ENCODE data around the gene ZCCHC14. TPM values are rescaled to one million over a fixed set of nuclear protein-coding genes. Genes with fewer than 3 reads are reported as not detected.
A peak's percentile ranks its signal among the peaks of the same experiment; 100 is the strongest.

Gene ZCCHC14
- total RNA-seq, 1 donor from 2014 or later, result 19.0 TPM

- peaks cover 18% of the 10 kb centered on the region for H4K20me1 ChIP-seq (ENCODE audit: insufficient read depth, low read length)
- no peaks in the 10 kb centered on the region for H3K9me3 Mint-ChIP-seq (ENCODE audit: unreplicated experiment)
- no peak overlapping the region for H2AFZ ChIP-seq (ENCODE audit: low read depth, low read length)
- peak overlapping the region; percentile 64 for H3K4me2 ChIP-seq (ENCODE audit: low read length)
- peak overlapping the region; percentile 58 for H3K9ac ChIP-seq (ENCODE audit: low read length)
- H3K36me3 ChIP-seq (ENCODE audit: insufficient read depth, low read length), result peaks cover 6% of the 10 kb centered on the region
- no peaks in the 10 kb centered on the region for H3K27me3 ChIP-seq (ENCODE audit: insufficient read depth, low read length)
- no peak for TF ChIP-seq EZH2 (IDR thresholded peaks at IDR 0.05; ENCODE audit: insufficient read depth, low read length)
- no peak for TF ChIP-seq CTCF (IDR thresholded peaks at IDR 0.05; ENCODE audit: insufficient read depth, low read depth, low read length)
- peaks cover 28% of the 10 kb centered on the region for H3K4me1 ChIP-seq (ENCODE audit: insufficient read depth, low read length)
- H3K9me3 ChIP-seq (ENCODE audit: insufficient read depth, low read depth, low read length), result no peaks in the 10 kb centered on the region
- peak overlapping the region; percentile 89 for H3K27ac ChIP-seq (ENCODE audit: low read depth, low read length)
- no peaks in the 10 kb centered on the region for H3K27me3 Mint-ChIP-seq (ENCODE audit: low read depth, unreplicated experiment)
- no peak overlapping the region for H3K4me3 ChIP-seq (ENCODE audit: insufficient read depth, low read depth, low read length)
- peaks cover 24% of the 10 kb centered on the region for H3K36me3 Mint-ChIP-seq (ENCODE audit: low read depth, unreplicated experiment)
- peak; percentile 91 for DNase-seq (ENCODE audit: low read depth)
- H3K4me1 Mint-ChIP-seq (ENCODE audit: low read depth, unreplicated experiment), result no peaks in the 10 kb centered on the region
- H3K4me3 Mint-ChIP-seq (ENCODE audit: unreplicated experiment), result no peak overlapping the region
- no peak for FAIRE-seq
- H3K27ac Mint-ChIP-seq (ENCODE audit: unreplicated experiment), result no peak overlapping the region
- peaks cover 16% of the 10 kb centered on the region for H3K79me2 ChIP-seq (ENCODE audit: insufficient read depth, low read length)
These were observed 45.5 kb downstream of the ZCCHC14 start for GRCh38 chr16:87447323-87447722.

GRCh38 chr16:87446479-87446878 is 46.3 kb downstream of the ZCCHC14 start:
- Histone ChIP-seq H3K4me1 (ENCODE audit: insufficient read depth, low read length) (peaks cover 32% of the 10 kb centered on the region), H3K79me2 (ENCODE audit: insufficient read depth, low read length) (peaks cover 14% of the 10 kb centered on the region), H3K27me3 (ENCODE audit: insufficient read depth, low read length) (no peaks in the 10 kb centered on the region), H3K36me3 (ENCODE audit: insufficient read depth, low read length) (peaks cover 6% of the 10 kb centered on the region), H3K9me3 (ENCODE audit: insufficient read depth, low read depth, low read length) (no peaks in the 10 kb centered on the region), H4K20me1 (ENCODE audit: insufficient read depth, low read length) (peaks cover 16% of the 10 kb centered on the region), H3K27ac (ENCODE audit: low read depth, low read length) (peak overlapping the region; percentile 89), H3K4me2 (ENCODE audit: low read length) (peak overlapping the region; percentile 64), H3K4me3 (ENCODE audit: insufficient read depth, low read depth, low read length) (no peak overlapping the region), H3K9ac (ENCODE audit: low read length) (peak overlapping the region; percentile 58), H2AFZ (ENCODE audit: low read depth, low read length) (no peak overlapping the region)
- Mint-ChIP-seq H3K27ac (ENCODE audit: unreplicated experiment) (no peak overlapping the region), H3K27me3 (ENCODE audit: low read depth, unreplicated experiment) (no peaks in the 10 kb centered on the region), H3K9me3 (ENCODE audit: unreplicated experiment) (no peaks in the 10 kb centered on the region), H3K36me3 (ENCODE audit: low read depth, unreplicated experiment) (peaks cover 22% of the 10 kb centered on the region), H3K4me3 (ENCODE audit: unreplicated experiment) (no peak overlapping the region), H3K4me1 (ENCODE audit: low read depth, unreplicated experiment) (no peaks in the 10 kb centered on the region)
- TF ChIP-seq EZH2 (IDR thresholded peaks at IDR 0.05; ENCODE audit: insufficient read depth, low read length) (no peak), CTCF (IDR thresholded peaks at IDR 0.05; ENCODE audit: insufficient read depth, low read depth, low read length) (no peak)
- FAIRE-seq, result no peak
- DNase-seq (ENCODE audit: low read depth), result no peak

- Histone ChIP-seq H3K27me3 (ENCODE audit: insufficient read depth, low read length) (no peaks in the 10 kb centered on the region), H3K4me2 (ENCODE audit: low read length) (no peak overlapping the region), H3K27ac (ENCODE audit: low read depth, low read length) (no peak overlapping the region), H2AFZ (ENCODE audit: low read depth, low read length) (no peak overlapping the region), H3K4me1 (ENCODE audit: insufficient read depth, low read length) (peaks cover 32% of the 10 kb centered on the region), H4K20me1 (ENCODE audit: insufficient read depth, low read length) (peaks cover 19% of the 10 kb centered on the region), H3K9ac (ENCODE audit: low read length) (no peak overlapping the region), H3K79me2 (ENCODE audit: insufficient read depth, low read length) (peaks cover 17% of the 10 kb centered on the region), H3K9me3 (ENCODE audit: insufficient read depth, low read depth, low read length) (no peaks in the 10 kb centered on the region), H3K4me3 (ENCODE audit: insufficient read depth, low read depth, low read length) (no peak overlapping the region), H3K36me3 (ENCODE audit: insufficient read depth, low read length) (peaks cover 6% of the 10 kb centered on the region)
- H3K36me3 Mint-ChIP-seq (ENCODE audit: low read depth, unreplicated experiment), result peaks cover 22% of the 10 kb centered on the region
- no peaks in the 10 kb centered on the region for H3K9me3 Mint-ChIP-seq (ENCODE audit: unreplicated experiment)
- no peaks in the 10 kb centered on the region for H3K27me3 Mint-ChIP-seq (ENCODE audit: low read depth, unreplicated experiment)
- no peak overlapping the region for H3K27ac Mint-ChIP-seq (ENCODE audit: unreplicated experiment)
- TF ChIP-seq CTCF (IDR thresholded peaks at IDR 0.05; ENCODE audit: insufficient read depth, low read depth, low read length) (no peak), EZH2 (IDR thresholded peaks at IDR 0.05; ENCODE audit: insufficient read depth, low read length) (no peak)
- peak; percentile 76 for DNase-seq (ENCODE audit: low read depth)
- no peaks in the 10 kb centered on the region for H3K4me1 Mint-ChIP-seq (ENCODE audit: low read depth, unreplicated experiment)
- no peak for FAIRE-seq
- H3K4me3 Mint-ChIP-seq (ENCODE audit: unreplicated experiment), result no peak overlapping the region
These were observed 47.3 kb downstream of the ZCCHC14 start for GRCh38 chr16:87445486-87445885.
